Activated naive CD8-positive, alpha-beta T cell treated with anti-CD3 and anti-CD28 coated beads, Interleukin-2, amount 50 U/mL, for 24 hours (primary cell): ENCODE results near the gene LGALS14.
"Not testable (repeated sequence)": the region's sequence is repeated elsewhere in the genome, so short reads cannot be mapped to it uniquely, and the experiment has no call there.

Experiments
- ATAC-seq: fragments of 150-1000 bp; cut with Tn5 transposase; one replicate; pipeline ENCODE4 v1.10.0; 2021
- DNase-seq: peaks from one replicate; pipeline ENCODE4 v3.0.0; 2021
- H3K27ac Mint-ChIP-seq: one replicate; pipeline ENCODE4 v1.8.0; 2021; ENCODE audit warnings: mild to moderate bottlenecking, mixed read lengths
- H3K27me3 Mint-ChIP-seq: one replicate; pipeline ENCODE4 v1.8.0; 2021; ENCODE audit warnings: mixed read lengths
- H3K36me3 Mint-ChIP-seq: one replicate; pipeline ENCODE4 v1.8.0; 2021; ENCODE audit warnings: low read depth, mixed read lengths
- H3K4me1 Mint-ChIP-seq: one replicate; pipeline ENCODE4 v1.8.0; 2021; ENCODE audit warnings: mixed read lengths
- H3K4me3 Mint-ChIP-seq: one replicate; pipeline ENCODE4 v1.8.0; 2021; ENCODE audit warnings: mild to moderate bottlenecking, moderate library complexity, mixed read lengths
- H3K9me3 Mint-ChIP-seq: one replicate; pipeline ENCODE4 v1.8.0; 2021; ENCODE audit warnings: mixed read lengths

Gene LGALS14

GRCh38 chr19:39680593-39680992 lies 23.7 kb upstream of the LGALS14 start:
- H3K4me1 Mint-ChIP-seq: peaks cover 32% of the 10 kb centered on the region
- H3K27ac Mint-ChIP-seq: no peak overlapping the region
- no peaks in the 10 kb centered on the region for H3K36me3 Mint-ChIP-seq
- H3K27me3 Mint-ChIP-seq: peaks cover 7% of the 10 kb centered on the region
- DNase-seq (no peak), ATAC-seq (no peak)
- no peak overlapping the region for H3K4me3 Mint-ChIP-seq
- no peaks in the 10 kb centered on the region for H3K9me3 Mint-ChIP-seq

GRCh38 chr19:39681416-39681815 lies 22.9 kb upstream of the LGALS14 start:
- no peak overlapping the region for H3K4me3 Mint-ChIP-seq
- no peak for DNase-seq
- H3K27me3 Mint-ChIP-seq: peaks cover 8% of the 10 kb centered on the region
- peaks cover 25% of the 10 kb centered on the region for H3K4me1 Mint-ChIP-seq
- no peak overlapping the region for H3K27ac Mint-ChIP-seq
- no peak for ATAC-seq
- H3K36me3 Mint-ChIP-seq: no peaks in the 10 kb centered on the region
- no peaks in the 10 kb centered on the region for H3K9me3 Mint-ChIP-seq

- ATAC-seq (no peak), DNase-seq (no peak)
- H3K36me3 Mint-ChIP-seq: no peaks in the 10 kb centered on the region
- H3K4me1 Mint-ChIP-seq: peaks cover 11% of the 10 kb centered on the region
- no peaks in the 10 kb centered on the region for H3K9me3 Mint-ChIP-seq
- no peak overlapping the region for H3K27ac Mint-ChIP-seq
- H3K27me3 Mint-ChIP-seq: peaks cover 7% of the 10 kb centered on the region
- no peak overlapping the region for H3K4me3 Mint-ChIP-seq
Measured at GRCh38 chr19:39684267-39684666, 20.0 kb upstream of the LGALS14 start.

DNA sequence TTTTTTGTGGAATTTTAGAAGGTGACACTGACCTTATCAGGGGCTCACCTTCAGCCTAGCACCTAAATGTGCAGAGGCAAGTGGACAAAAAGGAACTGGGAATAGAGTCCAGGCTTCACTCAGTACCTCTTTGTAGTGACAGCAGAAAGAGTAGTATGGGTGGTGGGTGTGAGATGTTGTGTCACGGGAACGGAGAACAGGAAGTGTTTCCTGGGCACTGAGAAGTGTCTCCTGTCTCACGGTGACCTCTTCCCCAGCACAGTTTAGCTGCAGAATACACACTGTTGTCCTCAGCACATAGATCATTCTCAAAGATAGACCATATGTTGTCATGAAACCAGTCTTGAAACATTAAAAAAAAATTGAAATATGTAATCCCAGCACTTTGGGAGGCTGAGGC lies 17.5 kb upstream of the LGALS14 start:
- ATAC-seq (no peak), DNase-seq (no peak)
- no peaks in the 10 kb centered on the region for H3K36me3 Mint-ChIP-seq
- no peaks in the 10 kb centered on the region for H3K4me1 Mint-ChIP-seq
- no peak overlapping the region for H3K27ac Mint-ChIP-seq
- peaks cover 11% of the 10 kb centered on the region for H3K27me3 Mint-ChIP-seq
- no peaks in the 10 kb centered on the region for H3K9me3 Mint-ChIP-seq
- no peak overlapping the region for H3K4me3 Mint-ChIP-seq

GRCh38 chr19:39688637-39689036 lies 15.6 kb upstream of the LGALS14 start:
- not testable (repeated sequence) for H3K27ac Mint-ChIP-seq, H3K9me3 Mint-ChIP-seq, DNase-seq, H3K4me3 Mint-ChIP-seq, ATAC-seq, H3K36me3 Mint-ChIP-seq, H3K4me1 Mint-ChIP-seq
- H3K27me3 Mint-ChIP-seq: peaks cover 14% of the 10 kb centered on the region

GRCh38 chr19:39692166-39692565 lies 12.1 kb upstream of the LGALS14 start:
- no peak overlapping the region for H3K27ac Mint-ChIP-seq
- no peak for ATAC-seq

DNA sequence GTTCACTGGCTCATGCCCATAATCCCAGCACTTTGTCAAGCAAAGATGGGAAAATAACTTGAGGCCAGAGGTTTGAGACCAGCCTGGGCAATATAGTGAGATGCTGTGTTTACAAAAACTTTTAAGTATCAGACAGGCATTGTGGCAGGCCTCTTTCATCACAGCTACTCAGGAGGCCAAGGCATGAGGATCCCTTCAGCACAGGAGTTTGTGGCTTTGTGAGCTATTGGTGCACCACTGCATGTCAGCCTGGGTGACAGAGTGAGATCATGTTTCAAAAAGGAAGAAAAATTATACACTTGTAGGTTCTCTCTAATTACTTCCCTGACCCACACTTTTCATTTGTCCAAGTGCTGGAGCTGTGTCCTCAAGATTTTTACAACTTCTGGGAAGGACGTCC lies 11.5 kb upstream of the LGALS14 start:
- Mint-ChIP-seq H3K9me3 (no peaks in the 10 kb centered on the region), H3K36me3 (no peaks in the 10 kb centered on the region), H3K27me3 (peaks cover 22% of the 10 kb centered on the region), H3K4me1 (no peaks in the 10 kb centered on the region), H3K27ac (no peak overlapping the region), H3K4me3 (no peak overlapping the region)
- ATAC-seq: no peak
- DNase-seq: no peak

More at GRCh38 chr19:39692166-39692565, 12.1 kb upstream of the LGALS14 start:
- Mint-ChIP-seq H3K4me3 (no peak overlapping the region), H3K36me3 (no peaks in the 10 kb centered on the region), H3K9me3 (no peaks in the 10 kb centered on the region), H3K27me3 (peaks cover 22% of the 10 kb centered on the region), H3K4me1 (no peaks in the 10 kb centered on the region)
- DNase-seq: no peak

GRCh38 chr19:39695759-39696158 lies 8.5 kb upstream of the LGALS14 start:
- no peak overlapping the region for H3K4me3 Mint-ChIP-seq
- H3K27me3 Mint-ChIP-seq: peaks cover 27% of the 10 kb centered on the region
- no peak for DNase-seq
- no peaks in the 10 kb centered on the region for H3K36me3 Mint-ChIP-seq
- ATAC-seq: no peak
- no peaks in the 10 kb centered on the region for H3K9me3 Mint-ChIP-seq
- no peaks in the 10 kb centered on the region for H3K4me1 Mint-ChIP-seq
- no peak overlapping the region for H3K27ac Mint-ChIP-seq

DNA sequence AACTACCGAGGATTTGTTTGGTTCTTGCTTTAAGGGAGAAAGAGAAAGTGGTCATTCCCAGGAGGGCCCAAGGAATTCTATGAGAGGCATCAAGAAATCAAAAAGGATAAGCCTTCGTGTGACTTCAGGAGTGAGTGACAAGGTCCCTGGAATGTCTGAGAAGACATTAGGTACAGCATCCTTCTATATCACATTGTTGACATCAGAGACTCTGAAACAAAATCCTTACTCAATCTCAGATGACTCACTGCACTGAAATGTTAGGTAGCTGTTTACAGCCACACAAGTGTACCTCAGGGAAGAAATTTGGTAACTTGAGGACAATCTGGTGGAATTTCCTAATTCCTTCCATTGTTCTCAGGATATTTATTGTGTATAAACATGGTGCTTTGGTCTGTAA lies 7.9 kb upstream of the LGALS14 start:
- no peak overlapping the region for H3K4me3 Mint-ChIP-seq
- ATAC-seq (no peak), DNase-seq (no peak)

GRCh38 chr19:39698535-39698934 lies 5.7 kb upstream of the LGALS14 start:
- Mint-ChIP-seq H3K36me3 (no peaks in the 10 kb centered on the region), H3K27me3 (peaks cover 24% of the 10 kb centered on the region), H3K4me1 (no peaks in the 10 kb centered on the region), H3K4me3 (no peak overlapping the region), H3K9me3 (no peaks in the 10 kb centered on the region), H3K27ac (no peak overlapping the region)
- no peak for ATAC-seq
- no peak for DNase-seq

More for the DNA sequence above, 7.9 kb upstream of the LGALS14 start:
- Mint-ChIP-seq H3K4me1 (no peaks in the 10 kb centered on the region), H3K27ac (no peak overlapping the region), H3K36me3 (no peaks in the 10 kb centered on the region), H3K27me3 (peaks cover 26% of the 10 kb centered on the region), H3K9me3 (no peaks in the 10 kb centered on the region)

DNA sequence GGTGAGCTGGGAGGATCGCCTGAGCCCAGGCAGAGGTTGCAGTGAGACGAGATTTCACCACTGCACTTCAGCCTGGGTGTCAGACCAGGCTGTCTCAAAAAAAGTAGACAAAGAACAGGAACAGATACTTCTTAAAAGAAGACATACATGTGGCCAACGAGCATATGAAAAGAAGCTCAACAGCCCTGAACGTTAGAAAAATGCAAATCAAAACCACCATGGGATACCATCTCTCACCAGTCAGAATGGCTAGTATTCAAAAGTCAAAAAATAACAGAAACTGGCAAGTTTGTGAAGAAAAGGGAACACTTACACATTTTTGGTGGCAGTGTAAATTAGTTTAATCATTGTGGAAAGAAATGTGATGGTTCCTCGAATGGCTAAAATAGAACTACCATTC lies 3.0 kb upstream of the LGALS14 start:
- H3K27me3 Mint-ChIP-seq: peaks cover 13% of the 10 kb centered on the region
- H3K4me1 Mint-ChIP-seq: peaks cover 21% of the 10 kb centered on the region
- no peak overlapping the region for H3K4me3 Mint-ChIP-seq

GRCh38 chr19:39705578-39706188 lies 1.4 kb downstream of the LGALS14 start:
- Mint-ChIP-seq H3K4me3 (no peak overlapping the region), H3K27ac (peak overlapping the region; percentile 29), H3K9me3 (no peaks in the 10 kb centered on the region), H3K4me1 (peaks cover 21% of the 10 kb centered on the region), H3K36me3 (no peaks in the 10 kb centered on the region), H3K27me3 (peaks cover 4% of the 10 kb centered on the region)
- DNase-seq (peak; percentile 14), ATAC-seq (peak; percentile 41)

More for the DNA sequence above, 3.0 kb upstream of the LGALS14 start:
- H3K27ac Mint-ChIP-seq: no peak overlapping the region
- H3K36me3 Mint-ChIP-seq: no peaks in the 10 kb centered on the region
- ATAC-seq (no peak), DNase-seq (no peak)
- no peaks in the 10 kb centered on the region for H3K9me3 Mint-ChIP-seq

DNA sequence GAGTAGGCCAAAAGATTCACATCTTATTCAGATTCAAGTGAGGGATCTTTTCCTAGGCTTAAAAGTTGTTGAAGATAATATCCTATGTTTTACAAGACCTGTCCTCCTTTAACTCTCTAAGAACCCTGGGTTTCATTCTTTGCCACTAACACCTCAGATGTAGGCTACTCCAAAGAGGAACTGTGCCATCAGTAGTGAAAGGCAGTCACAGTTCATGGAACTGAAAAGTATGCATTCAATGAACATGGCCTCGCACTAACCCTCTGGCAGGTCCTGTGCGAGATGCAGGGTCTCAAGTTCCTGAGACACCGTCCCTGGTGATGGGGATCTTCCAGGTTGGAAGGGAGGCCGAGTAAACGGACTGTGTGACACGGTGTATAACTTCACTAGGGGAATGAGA lies 4.3 kb downstream of the LGALS14 start:
- H3K4me1 Mint-ChIP-seq: peaks cover 21% of the 10 kb centered on the region
- H3K4me3 Mint-ChIP-seq: no peak overlapping the region
- peaks cover 5% of the 10 kb centered on the region for H3K27me3 Mint-ChIP-seq
- H3K36me3 Mint-ChIP-seq: no peaks in the 10 kb centered on the region
- no peak for ATAC-seq
- peaks cover 7% of the 10 kb centered on the region for H3K9me3 Mint-ChIP-seq
- no peak overlapping the region for H3K27ac Mint-ChIP-seq
- DNase-seq: no peak

DNA sequence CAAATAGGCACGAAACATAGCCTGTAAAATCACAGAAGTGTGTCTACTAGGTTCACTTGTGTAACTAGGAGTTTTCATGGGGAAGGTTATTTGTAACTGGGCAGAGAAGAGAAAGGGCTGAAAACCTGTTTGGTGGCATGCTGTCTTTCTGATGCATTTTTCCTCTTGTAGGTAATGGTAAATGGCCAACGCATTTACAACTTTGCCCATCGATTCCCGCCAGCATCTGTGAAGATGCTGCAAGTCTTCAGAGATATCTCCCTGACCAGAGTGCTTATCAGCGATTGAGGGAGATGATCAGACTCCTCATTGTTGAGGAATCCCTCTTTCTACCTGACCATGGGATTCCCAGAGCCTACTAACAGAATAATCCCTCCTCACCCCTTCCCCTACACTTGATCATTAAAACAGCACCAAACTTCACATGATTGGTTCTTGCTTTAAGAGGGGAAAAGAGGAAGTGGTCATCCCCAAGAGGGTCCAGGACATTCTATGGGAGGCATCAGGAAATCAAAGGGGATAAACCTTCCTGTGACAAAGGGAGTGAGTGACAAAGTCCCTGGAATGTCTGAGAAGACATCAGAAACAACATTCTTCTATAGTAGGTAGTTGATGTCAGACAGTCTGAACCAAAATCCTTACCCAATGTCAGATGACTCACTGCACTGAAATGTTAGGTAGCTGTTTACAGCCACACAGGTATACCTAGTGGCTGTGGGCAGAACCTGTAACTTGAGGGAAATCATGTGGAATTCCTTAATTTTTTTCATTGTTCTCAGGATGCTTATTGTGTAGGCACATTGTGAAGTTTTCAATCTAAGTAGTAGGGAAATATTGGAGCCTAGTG lies 5.0 kb downstream of the LGALS14 start:
- ATAC-seq: no peak
- Mint-ChIP-seq H3K27ac (no peak overlapping the region), H3K36me3 (no peaks in the 10 kb centered on the region), H3K4me3 (no peak overlapping the region), H3K4me1 (peaks cover 19% of the 10 kb centered on the region), H3K27me3 (peaks cover 5% of the 10 kb centered on the region), H3K9me3 (peaks cover 8% of the 10 kb centered on the region)
- DNase-seq: no peak

DNA sequence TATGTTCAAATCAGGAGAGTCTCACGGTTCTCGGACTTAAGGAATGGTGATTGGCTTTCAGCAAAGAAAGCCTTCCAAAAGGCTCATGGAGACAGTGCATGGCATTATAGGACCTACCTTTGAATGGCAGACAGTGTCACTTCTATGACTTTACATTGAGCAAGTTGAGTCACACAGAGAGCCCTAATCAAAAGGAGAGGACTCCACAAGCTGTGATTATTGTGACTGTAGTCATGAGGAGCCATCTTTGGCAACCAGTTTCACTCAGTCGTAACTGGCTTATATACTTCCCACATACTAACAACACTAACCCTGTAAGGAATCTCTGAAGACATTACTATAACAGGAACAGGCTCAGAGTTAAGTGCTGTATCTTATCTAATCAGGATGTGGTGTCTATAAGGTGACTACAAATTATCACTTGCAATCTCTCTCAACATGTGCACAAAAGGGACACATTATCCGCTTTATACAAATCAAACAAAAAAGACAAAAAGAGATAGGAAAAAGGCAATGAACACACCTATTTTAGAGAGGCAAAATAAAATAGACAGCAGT lies 6.1 kb downstream of the LGALS14 start:
- H3K4me3 Mint-ChIP-seq: no peak overlapping the region
- H3K36me3 Mint-ChIP-seq: no peaks in the 10 kb centered on the region
- no peak overlapping the region for H3K27ac Mint-ChIP-seq
- H3K4me1 Mint-ChIP-seq: peaks cover 7% of the 10 kb centered on the region
- ATAC-seq: no peak
- H3K27me3 Mint-ChIP-seq: peaks cover 9% of the 10 kb centered on the region
- H3K9me3 Mint-ChIP-seq: peaks cover 8% of the 10 kb centered on the region
- DNase-seq: no peak
